C4-2B (cell line): ENCODE measurements around the gene FAM98B.

Source experiments
- CTCF ChIP-seq: fragments of 450-650 bp; conservative IDR thresholded peaks from 2 replicates; pipeline ENCODE4 v1.5.1; 2017; ENCODE audit warnings: mild to moderate bottlenecking
- ZFX ChIP-seq: fragments of 450-650 bp; IDR thresholded peaks from 2 replicates; pipeline ENCODE4 v1.6.1; 2017

- TF ChIP-seq CTCF (peak; percentile 8; the same call in 1 of the 2 replicates), ZFX (no peak)
Measured at GRCh38 chr15:38496151-38496550, 42.2 kb downstream of the FAM98B start.
